PC-9 (cell line): ENCODE data around the gene MCU.

Source experiments
- EZH2 ChIP-seq: fragments of 200-600 bp; sonication (generic); IDR thresholded peaks from 2 replicates; pipeline ENCODE4 v1.8.0; 2017; ENCODE audit warnings: antibody characterized with exemption, low read depth
- TF ChIP-seq, protein P1 (sequence below): fragments of 200-600 bp; sonication (generic); conservative IDR thresholded peaks from 2 replicates; pipeline ENCODE4 v1.6.1; 2017; ENCODE audit warnings: mixed run types, antibody characterized with exemption, mild to moderate bottlenecking, moderate library complexity

DNA sequence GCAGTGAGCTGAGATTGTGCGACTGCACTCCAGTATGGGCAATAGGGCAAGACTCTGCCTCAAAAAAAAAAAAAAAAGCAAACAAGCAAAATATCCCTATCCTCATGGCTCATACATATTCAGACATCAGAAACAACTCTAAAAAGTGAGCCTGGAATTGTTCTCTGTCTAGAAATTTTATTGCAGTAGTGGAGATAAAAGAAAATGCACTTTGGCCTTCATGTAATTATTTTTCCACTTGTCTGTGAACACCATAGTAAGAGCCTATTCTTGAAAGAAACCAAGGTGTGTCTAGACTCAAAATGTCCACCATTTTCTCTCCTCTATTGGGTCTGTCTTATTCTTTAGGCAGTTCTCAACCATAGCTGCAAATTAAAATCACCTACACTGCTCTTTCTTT, 30.5 kb upstream of the MCU start:
- TF ChIP-seq, protein P1, sequence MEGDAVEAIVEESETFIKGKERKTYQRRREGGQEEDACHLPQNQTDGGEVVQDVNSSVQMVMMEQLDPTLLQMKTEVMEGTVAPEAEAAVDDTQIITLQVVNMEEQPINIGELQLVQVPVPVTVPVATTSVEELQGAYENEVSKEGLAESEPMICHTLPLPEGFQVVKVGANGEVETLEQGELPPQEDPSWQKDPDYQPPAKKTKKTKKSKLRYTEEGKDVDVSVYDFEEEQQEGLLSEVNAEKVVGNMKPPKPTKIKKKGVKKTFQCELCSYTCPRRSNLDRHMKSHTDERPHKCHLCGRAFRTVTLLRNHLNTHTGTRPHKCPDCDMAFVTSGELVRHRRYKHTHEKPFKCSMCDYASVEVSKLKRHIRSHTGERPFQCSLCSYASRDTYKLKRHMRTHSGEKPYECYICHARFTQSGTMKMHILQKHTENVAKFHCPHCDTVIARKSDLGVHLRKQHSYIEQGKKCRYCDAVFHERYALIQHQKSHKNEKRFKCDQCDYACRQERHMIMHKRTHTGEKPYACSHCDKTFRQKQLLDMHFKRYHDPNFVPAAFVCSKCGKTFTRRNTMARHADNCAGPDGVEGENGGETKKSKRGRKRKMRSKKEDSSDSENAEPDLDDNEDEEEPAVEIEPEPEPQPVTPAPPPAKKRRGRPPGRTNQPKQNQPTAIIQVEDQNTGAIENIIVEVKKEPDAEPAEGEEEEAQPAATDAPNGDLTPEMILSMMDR: no peak
- TF ChIP-seq EZH2: no peak
